Endodermal cell (in vitro differentiated cells): Measurements from ENCODE around the gene BEST4. TPM values are rescaled to one million over a fixed set of nuclear protein-coding genes. Genes with fewer than 3 reads are reported as not detected.
"Not testable (repeated sequence)": the region's sequence is repeated elsewhere in the genome, so short reads cannot be mapped to it uniquely, and the experiment has no call there.

Source experiments
- DNase-seq: peaks from one replicate; pipeline ENCODE4 v3.0.0-alpha.2; 2017
- H3K27ac ChIP-seq: 2 replicates; pipeline ENCODE4 v1.5.1; 2013; ENCODE audit warnings: mild to moderate bottlenecking, low read depth, low read length, moderate library complexity
- H3K27me3 ChIP-seq: 2 replicates; pipeline ENCODE4 v1.6.1; 2013; ENCODE audit warnings: mild to moderate bottlenecking, low read length, moderate library complexity; ENCODE audit not compliant: insufficient read depth, control insufficient read depth, poor library complexity, severe bottlenecking
- H3K36me3 ChIP-seq: 2 replicates; pipeline ENCODE4 v1.7.0; 2013; ENCODE audit warnings: mild to moderate bottlenecking, low read length, moderate library complexity; ENCODE audit not compliant: control insufficient read depth, insufficient read depth
- H3K4me1 ChIP-seq: one replicate; pipeline ENCODE4 v1.7.0; 2013; ENCODE audit warnings: low read length; ENCODE audit not compliant: control insufficient read depth, insufficient read depth
- H3K4me3 ChIP-seq: 2 replicates; pipeline ENCODE4 v1.5.1; 2013; ENCODE audit warnings: mild to moderate bottlenecking, low read length, moderate library complexity
- H3K9ac ChIP-seq: 2 replicates; pipeline ENCODE4 v1.6.1; 2013; ENCODE audit warnings: mild to moderate bottlenecking, low read length, moderate library complexity; ENCODE audit not compliant: poor library complexity, severe bottlenecking; ENCODE audit errors: extremely low read depth
- H3K9me3 ChIP-seq: 2 replicates; pipeline ENCODE4 v1.6.1; 2013; ENCODE audit warnings: mild to moderate bottlenecking, low read length, moderate library complexity; ENCODE audit not compliant: control insufficient read depth
- H3K27ac Mint-ChIP-seq: 2 replicates; pipeline ENCODE4 v1.8.0; 2020; ENCODE audit warnings: mixed read lengths
- H3K27me3 Mint-ChIP-seq: 2 replicates; pipeline ENCODE4 v1.8.0; 2021; ENCODE audit warnings: mild to moderate bottlenecking, mixed read lengths; ENCODE audit not compliant: insufficient read depth
- H3K36me3 Mint-ChIP-seq: 2 replicates; pipeline ENCODE4 v1.8.0; 2020; ENCODE audit warnings: low read depth, mixed read lengths
- H3K4me1 Mint-ChIP-seq: 2 replicates; pipeline ENCODE4 v1.8.0; 2020; ENCODE audit warnings: mixed read lengths
- H3K4me3 Mint-ChIP-seq: 2 replicates; pipeline ENCODE4 v1.8.0; 2020; ENCODE audit warnings: mild to moderate bottlenecking, moderate library complexity, mixed read lengths
- H3K9me3 Mint-ChIP-seq: 2 replicates; pipeline ENCODE4 v1.8.0; 2020; ENCODE audit warnings: mild to moderate bottlenecking, mixed read lengths
- WGBS, 2 experiments: methylation state at CpG; one replicate each; pipeline versions ENCODE4 v1.1.5 to v1.1.7; 2013; ENCODE audit warnings: missing lambda C conversion rate in 2 of 2, mixed read lengths in 1 of 2; ENCODE audit not compliant: insufficient coverage in 1 of 2, insufficient read length in 1 of 2; 5-methylcytosine and 5-hydroxymethylcytosine counted together
- total RNA-seq, 2 donors: library from RNA; stranded (reverse); fragmentation: NEBNext Ultra II Directional in 1 of 2; extraction: Animal tissue kit (Norgen Biotek cat#: 25700) in 1 of 2; gene quantifications; 2 replicates in 1 of 2; 3 replicates in 1 of 2; pipeline ENCODE4 v1.2.1, GENCODE V29; 2021
- TF ChIP-seq, protein P1 (sequence below): fragments of 200-600 bp; sonication (generic); conservative IDR thresholded peaks from 2 replicates; pipeline ENCODE4 v1.5.0; 2021; ENCODE audit warnings: antibody characterized with exemption, mild to moderate bottlenecking

The BEST4 gene
- total RNA-seq, 2 donors from 2014 or later, result 1.6 to 2.3 TPM

DNA sequence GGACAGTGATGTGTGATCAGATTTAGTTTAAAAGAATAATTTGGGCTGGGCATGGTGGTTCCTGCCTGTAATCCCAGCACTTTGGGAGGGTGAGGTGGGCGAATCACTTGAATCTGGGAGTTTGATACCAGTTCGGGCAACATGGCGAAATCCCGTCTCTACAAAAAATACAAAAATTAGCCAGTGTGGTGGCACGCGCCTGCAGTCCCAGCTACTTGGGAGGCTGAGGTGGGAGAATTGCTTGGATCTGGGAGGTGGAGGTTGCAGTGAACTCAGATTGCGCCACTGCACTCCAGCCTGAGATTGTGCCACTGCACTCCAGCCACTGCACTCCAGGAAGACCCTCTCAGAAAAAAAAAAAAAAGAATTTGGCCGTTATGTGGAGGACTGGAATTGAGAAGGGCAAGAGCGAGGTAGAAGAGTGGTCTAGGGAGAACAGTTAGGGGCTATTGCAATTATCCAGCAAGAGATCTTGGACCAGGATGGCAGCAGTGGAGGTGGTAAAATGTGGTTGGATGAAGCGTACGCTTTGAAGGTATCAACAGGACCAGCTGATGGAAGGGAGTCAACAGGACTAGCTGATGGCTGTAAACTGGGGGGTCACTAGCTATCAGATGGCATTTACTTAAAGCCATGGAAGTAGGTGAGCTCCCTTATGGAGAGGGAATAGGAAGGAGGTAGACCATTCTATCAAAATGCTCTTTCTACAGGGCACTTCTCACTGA lies 30.0 kb upstream of the BEST4 start:
- Histone ChIP-seq H3K36me3 (no peaks in the 10 kb centered on the region), H3K9me3 (no peaks in the 10 kb centered on the region), H3K9ac (no peak overlapping the region), H3K27ac (no peak overlapping the region), H3K27me3 (no peaks in the 10 kb centered on the region), H3K4me1 (no peaks in the 10 kb centered on the region), H3K4me3 (no peak overlapping the region)
- Mint-ChIP-seq H3K4me1 (peaks cover 27% of the 10 kb centered on the region), H3K36me3 (peaks cover 4% of the 10 kb centered on the region), H3K27ac (no peak overlapping the region), H3K9me3 (no peaks in the 10 kb centered on the region), H3K4me3 (no peak overlapping the region), H3K27me3 (peaks cover 5% of the 10 kb centered on the region)
- 87 to 94% methylated on average over 10 to 11 of the region's 11 CpGs for WGBS, 2 experiments
- DNase-seq, result no peak
- TF ChIP-seq, protein P1, sequence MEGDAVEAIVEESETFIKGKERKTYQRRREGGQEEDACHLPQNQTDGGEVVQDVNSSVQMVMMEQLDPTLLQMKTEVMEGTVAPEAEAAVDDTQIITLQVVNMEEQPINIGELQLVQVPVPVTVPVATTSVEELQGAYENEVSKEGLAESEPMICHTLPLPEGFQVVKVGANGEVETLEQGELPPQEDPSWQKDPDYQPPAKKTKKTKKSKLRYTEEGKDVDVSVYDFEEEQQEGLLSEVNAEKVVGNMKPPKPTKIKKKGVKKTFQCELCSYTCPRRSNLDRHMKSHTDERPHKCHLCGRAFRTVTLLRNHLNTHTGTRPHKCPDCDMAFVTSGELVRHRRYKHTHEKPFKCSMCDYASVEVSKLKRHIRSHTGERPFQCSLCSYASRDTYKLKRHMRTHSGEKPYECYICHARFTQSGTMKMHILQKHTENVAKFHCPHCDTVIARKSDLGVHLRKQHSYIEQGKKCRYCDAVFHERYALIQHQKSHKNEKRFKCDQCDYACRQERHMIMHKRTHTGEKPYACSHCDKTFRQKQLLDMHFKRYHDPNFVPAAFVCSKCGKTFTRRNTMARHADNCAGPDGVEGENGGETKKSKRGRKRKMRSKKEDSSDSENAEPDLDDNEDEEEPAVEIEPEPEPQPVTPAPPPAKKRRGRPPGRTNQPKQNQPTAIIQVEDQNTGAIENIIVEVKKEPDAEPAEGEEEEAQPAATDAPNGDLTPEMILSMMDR, result no peak

DNA sequence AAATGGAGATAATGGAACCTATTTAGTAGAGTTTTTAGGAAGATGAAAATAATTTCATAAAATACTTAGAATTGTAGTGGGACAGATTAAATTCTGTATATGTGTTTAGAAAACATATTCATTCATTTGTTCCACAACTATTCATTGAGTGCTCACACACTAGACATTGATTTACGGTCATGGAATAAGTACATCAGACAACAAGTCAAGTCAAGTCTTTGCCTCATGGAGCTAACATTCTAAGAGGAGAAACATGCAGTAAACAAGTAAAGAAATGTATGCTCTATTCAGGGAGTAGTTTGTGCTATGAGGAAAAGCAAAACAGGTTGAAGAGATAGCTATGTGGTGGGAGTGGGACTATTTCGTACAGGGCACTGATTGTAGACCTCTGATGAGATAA lies 29.3 kb upstream of the BEST4 start:
- Histone ChIP-seq H3K9ac (no peak overlapping the region), H3K9me3 (no peaks in the 10 kb centered on the region), H3K36me3 (no peaks in the 10 kb centered on the region), H3K27ac (no peak overlapping the region), H3K4me3 (no peak overlapping the region), H3K27me3 (no peaks in the 10 kb centered on the region), H3K4me1 (no peaks in the 10 kb centered on the region)
- Mint-ChIP-seq H3K27me3 (peaks cover 7% of the 10 kb centered on the region), H3K4me3 (no peak overlapping the region), H3K9me3 (no peaks in the 10 kb centered on the region), H3K36me3 (peaks cover 4% of the 10 kb centered on the region), H3K27ac (no peak overlapping the region), H3K4me1 (peaks cover 27% of the 10 kb centered on the region)
- TF ChIP-seq, protein P1, result no peak
- DNase-seq, result no peak
- WGBS, 2 experiments, result 89 to 95% methylated on average over 2 of the region's 2 CpGs

DNA sequence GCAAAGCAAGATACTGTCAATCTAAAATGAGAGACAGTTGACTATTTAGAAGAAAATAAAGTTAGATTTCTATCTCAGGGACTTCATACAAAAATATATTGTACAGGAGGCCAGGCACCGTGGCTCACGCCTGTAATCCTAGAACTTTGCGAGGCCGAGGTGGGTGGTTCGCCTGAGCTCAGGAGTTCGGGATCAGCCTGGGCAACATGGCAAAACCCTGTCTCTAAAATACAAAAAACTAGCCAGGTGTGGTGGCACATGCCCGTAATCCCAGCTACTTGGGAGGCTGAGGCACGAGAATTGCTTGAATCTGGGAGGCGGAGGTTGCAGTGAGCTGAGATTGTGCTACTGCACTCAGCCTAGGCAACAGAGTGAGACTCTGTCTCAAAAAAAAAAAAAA lies 28.0 kb upstream of the BEST4 start:
- DNase-seq, H3K9me3 ChIP-seq, H3K27me3 ChIP-seq, H3K36me3 ChIP-seq, H3K4me3 ChIP-seq, H3K36me3 Mint-ChIP-seq, H3K9ac ChIP-seq, H3K27ac ChIP-seq, H3K27ac Mint-ChIP-seq, H3K4me1 ChIP-seq, H3K4me3 Mint-ChIP-seq, H3K9me3 Mint-ChIP-seq: not testable (repeated sequence)
- H3K27me3 Mint-ChIP-seq, result peaks cover 11% of the 10 kb centered on the region
- 94 to 96% methylated on average over 6 to 9 of the region's 9 CpGs for WGBS, 2 experiments
- H3K4me1 Mint-ChIP-seq, result peaks cover 26% of the 10 kb centered on the region
